Measurements from ENCODE around the gene FAM76B.

DNA sequence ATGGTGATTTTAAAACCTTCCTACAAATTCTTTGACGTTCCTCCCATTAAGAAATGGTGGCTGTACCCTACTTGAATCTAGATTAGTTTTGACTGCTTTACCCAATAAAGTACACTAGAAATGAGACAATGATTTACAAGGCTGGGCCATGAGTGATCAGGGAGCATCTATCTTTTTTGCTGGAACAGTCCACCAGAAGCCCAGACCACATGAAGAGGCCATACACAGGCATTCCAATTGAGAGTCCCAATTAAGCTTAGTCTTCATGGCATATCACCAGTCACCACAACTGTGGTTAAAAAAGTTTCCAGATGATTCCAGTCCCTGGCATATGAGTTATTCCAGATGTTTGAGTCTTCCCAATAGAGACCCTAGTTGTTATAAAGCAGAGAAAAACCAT lies 39.5 kb downstream of the FAM76B start:
- TF ChIP-seq, protein P1, sequence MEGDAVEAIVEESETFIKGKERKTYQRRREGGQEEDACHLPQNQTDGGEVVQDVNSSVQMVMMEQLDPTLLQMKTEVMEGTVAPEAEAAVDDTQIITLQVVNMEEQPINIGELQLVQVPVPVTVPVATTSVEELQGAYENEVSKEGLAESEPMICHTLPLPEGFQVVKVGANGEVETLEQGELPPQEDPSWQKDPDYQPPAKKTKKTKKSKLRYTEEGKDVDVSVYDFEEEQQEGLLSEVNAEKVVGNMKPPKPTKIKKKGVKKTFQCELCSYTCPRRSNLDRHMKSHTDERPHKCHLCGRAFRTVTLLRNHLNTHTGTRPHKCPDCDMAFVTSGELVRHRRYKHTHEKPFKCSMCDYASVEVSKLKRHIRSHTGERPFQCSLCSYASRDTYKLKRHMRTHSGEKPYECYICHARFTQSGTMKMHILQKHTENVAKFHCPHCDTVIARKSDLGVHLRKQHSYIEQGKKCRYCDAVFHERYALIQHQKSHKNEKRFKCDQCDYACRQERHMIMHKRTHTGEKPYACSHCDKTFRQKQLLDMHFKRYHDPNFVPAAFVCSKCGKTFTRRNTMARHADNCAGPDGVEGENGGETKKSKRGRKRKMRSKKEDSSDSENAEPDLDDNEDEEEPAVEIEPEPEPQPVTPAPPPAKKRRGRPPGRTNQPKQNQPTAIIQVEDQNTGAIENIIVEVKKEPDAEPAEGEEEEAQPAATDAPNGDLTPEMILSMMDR (IDR thresholded peaks at IDR 0.05): no peak
- no peak for TF ChIP-seq POLR2A (IDR thresholded peaks at IDR 0.05)
